HCT116 (cell line): Measurements from ENCODE around the gene ZZZ3.

Experiments
- EGR1 ChIP-seq: IDR thresholded peaks from 2 replicates; pipeline ENCODE4 v1.6.1; 2012; ENCODE audit warnings: low read depth
- FOSL1 ChIP-seq: IDR thresholded peaks from 2 replicates; pipeline ENCODE4 v1.6.1; 2012; ENCODE audit warnings: low read depth
- JUND ChIP-seq: IDR thresholded peaks from 2 replicates; pipeline ENCODE4 v1.6.1; 2012
- POLR2AphosphoS5 ChIP-seq: IDR thresholded peaks from 2 replicates; pipeline ENCODE4 v1.6.1; 2011; ENCODE audit warnings: mild to moderate bottlenecking, low read depth, low read length, moderate library complexity
- RAD21 ChIP-seq: IDR thresholded peaks from 2 replicates; pipeline ENCODE4 v1.6.1; 2012; ENCODE audit warnings: low read depth, mild to moderate bottlenecking
- SIN3A ChIP-seq: IDR thresholded peaks from 2 replicates; pipeline ENCODE4 v1.6.1; 2012; ENCODE audit warnings: low read depth
- TCF7L2 ChIP-seq: IDR thresholded peaks from 2 replicates; pipeline ENCODE4 v1.7.0; 2011; ENCODE audit warnings: borderline replicate concordance, inconsistent platforms; ENCODE audit not compliant: insufficient read depth, insufficient read length; ENCODE audit errors: extremely low read depth
- YY1 ChIP-seq: IDR thresholded peaks from 2 replicates; pipeline ENCODE4 v1.6.1; 2011; ENCODE audit warnings: low read length, low read depth, moderate library complexity, mild to moderate bottlenecking; ENCODE audit not compliant: insufficient replicate concordance; ENCODE audit errors: extremely low read depth
- TF ChIP-seq, protein P1 (sequence below), 3 experiments: fragments of 200-600 bp in 1 of 3; sonication (generic) in 1 of 3; IDR thresholded peaks in 2 of 3; conservative IDR thresholded peaks in 1 of 3; 2 replicates each; pipeline ENCODE4 v1.5.1; 2012 to 2017; ENCODE audit warnings: low read depth in 2 of 3, low read length in 2 of 3, antibody characterized with exemption in 1 of 3, borderline replicate concordance in 1 of 3, control low read depth in 1 of 3, mild to moderate bottlenecking in 1 of 3, mixed read lengths in 1 of 3, mixed run types in 1 of 3, moderate library complexity in 1 of 3; ENCODE audit not compliant: insufficient read depth in 1 of 3

DNA sequence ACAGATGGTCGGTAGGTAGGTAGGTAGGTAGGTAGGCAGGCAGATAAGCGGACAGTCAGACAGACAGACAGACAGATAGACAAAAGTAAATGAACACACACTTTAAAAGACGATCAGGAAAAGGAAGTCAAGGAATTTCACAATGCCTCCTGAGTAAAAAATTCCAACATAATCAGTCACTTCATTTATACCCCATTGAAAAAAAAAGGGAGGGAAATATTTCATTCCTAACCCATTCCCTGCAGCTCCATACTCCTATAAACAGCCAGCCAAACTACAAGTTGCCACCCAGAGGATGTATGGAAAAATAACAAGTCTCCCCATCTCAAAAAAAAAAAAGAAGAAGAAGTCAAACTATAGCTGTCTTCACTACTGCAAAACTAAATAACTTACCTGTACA, 43.4 kb downstream of the ZZZ3 start:
- TF ChIP-seq, protein P1, sequence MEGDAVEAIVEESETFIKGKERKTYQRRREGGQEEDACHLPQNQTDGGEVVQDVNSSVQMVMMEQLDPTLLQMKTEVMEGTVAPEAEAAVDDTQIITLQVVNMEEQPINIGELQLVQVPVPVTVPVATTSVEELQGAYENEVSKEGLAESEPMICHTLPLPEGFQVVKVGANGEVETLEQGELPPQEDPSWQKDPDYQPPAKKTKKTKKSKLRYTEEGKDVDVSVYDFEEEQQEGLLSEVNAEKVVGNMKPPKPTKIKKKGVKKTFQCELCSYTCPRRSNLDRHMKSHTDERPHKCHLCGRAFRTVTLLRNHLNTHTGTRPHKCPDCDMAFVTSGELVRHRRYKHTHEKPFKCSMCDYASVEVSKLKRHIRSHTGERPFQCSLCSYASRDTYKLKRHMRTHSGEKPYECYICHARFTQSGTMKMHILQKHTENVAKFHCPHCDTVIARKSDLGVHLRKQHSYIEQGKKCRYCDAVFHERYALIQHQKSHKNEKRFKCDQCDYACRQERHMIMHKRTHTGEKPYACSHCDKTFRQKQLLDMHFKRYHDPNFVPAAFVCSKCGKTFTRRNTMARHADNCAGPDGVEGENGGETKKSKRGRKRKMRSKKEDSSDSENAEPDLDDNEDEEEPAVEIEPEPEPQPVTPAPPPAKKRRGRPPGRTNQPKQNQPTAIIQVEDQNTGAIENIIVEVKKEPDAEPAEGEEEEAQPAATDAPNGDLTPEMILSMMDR (IDR thresholded peaks at IDR 0.05 in 2 of 3, conservative IDR thresholded peaks at IDR 0.05 in 1 of 3; ENCODE audit: borderline replicate concordance in 1 of 3, insufficient read depth in 1 of 3, low read depth in 2 of 3, low read length in 2 of 3) = no peak
- TF ChIP-seq JUND = no peak
- no peak for TF ChIP-seq EGR1
- TF ChIP-seq SIN3A = no peak
- no peak for TF ChIP-seq RAD21
- no peak for TF ChIP-seq YY1
- TF ChIP-seq FOSL1 = no peak
- no peak for TF ChIP-seq TCF7L2
- no peak for TF ChIP-seq POLR2AphosphoS5
